ENCODE measurements around the gene ABCB6.

The ABCB6 gene

GRCh38 chr2:219165058-219165911 is 53.5 kb downstream of the ABCB6 start:
- DNase-seq = no peak

DNA sequence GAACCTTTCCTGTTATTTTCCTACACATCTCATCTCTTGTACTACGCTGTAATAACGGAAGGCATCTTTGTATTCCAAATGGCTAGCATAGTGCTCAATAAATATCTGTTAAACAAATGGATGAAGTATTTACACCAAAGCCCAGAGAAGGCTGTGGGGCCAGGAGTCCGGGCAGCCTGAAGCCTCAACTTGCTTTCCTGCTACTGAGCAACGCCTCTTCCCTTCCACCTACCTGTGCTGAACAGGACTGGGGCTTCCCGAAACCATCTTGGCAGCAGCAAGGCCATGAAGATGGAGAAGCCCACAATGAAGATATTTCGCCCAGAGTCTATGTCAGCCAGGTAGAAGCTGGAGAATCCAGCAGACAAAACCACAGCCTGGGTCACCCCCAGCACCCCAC is 55.6 kb downstream of the ABCB6 start:
- DNase-seq = no peak

DNA sequence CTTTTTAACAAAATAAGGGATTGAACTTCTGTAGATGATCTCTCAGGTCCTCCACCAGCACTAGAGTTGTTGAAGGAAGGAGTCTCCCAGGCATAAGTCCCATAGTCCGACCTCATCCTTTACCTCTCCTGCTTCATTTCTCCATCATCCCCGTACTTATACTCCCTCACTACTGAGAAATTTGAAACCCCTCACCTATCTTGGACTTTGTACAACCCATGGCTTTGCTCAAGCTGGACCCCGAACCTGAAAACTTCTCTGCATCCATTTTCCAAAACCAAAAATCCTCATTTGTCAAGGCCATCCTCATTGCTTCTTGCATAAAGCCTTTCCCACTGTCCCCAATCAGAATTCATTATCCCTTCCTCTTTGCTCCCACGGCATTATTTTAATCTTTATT is 57.7 kb downstream of the ABCB6 start:
- no peak for DNase-seq

GRCh38 chr2:219160186-219161017 is 58.4 kb downstream of the ABCB6 start, which contains the start of gene NHEJ1:
NHEJ1 (minus strand) TSS chr2:219160815; CDS start chr2:219158362, 2,453 bp downstream.
- peak; percentile 94 to 95 for DNase-seq

Measured in stimulated activated CD4-positive, alpha-beta T cell treated with anti-CD3 and anti-CD28 coated beads, Interleukin-2, amount 100 ng/mL, for 48 hours (primary cell).